NT2/D1 (cell line): ENCODE data around the gene RBM27.

ENCODE experiments used
- SUZ12 ChIP-seq: IDR thresholded peaks from 2 replicates; pipeline ENCODE4 v1.6.1; 2011; ENCODE audit not compliant: insufficient read length, insufficient read depth; ENCODE audit errors: extremely low read depth
- YY1 ChIP-seq: IDR thresholded peaks from 2 replicates; pipeline ENCODE4 v1.6.1; 2011; ENCODE audit not compliant: insufficient read length, insufficient read depth
- ZNF274 ChIP-seq: IDR thresholded peaks from 2 replicates; pipeline ENCODE4 v1.6.1; 2011; ENCODE audit warnings: mild to moderate bottlenecking, low read depth, low read length

DNA sequence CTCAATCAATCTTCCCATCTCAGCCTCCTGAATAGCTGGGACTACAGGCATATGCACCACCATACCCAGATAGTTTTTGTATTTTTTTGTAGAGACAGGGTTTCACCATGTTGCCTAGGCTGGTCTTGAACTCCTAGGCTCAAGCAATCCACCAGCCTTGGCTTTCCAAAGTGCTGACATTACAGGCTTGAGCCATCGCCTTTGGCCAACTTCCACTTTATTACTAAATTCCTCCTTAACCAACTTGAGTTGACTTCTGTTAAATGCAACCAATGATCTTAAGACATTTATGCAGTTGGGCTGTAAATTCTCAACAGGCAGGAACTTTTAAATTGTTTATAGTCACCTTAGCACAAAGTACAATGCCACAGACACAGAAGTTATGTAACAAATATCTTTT, 23.7 kb upstream of the RBM27 start:
- TF ChIP-seq ZNF274 (no peak), YY1 (no peak), SUZ12 (no peak)
